ENCODE data around the gene CERS1.

The CERS1 gene

DNA sequence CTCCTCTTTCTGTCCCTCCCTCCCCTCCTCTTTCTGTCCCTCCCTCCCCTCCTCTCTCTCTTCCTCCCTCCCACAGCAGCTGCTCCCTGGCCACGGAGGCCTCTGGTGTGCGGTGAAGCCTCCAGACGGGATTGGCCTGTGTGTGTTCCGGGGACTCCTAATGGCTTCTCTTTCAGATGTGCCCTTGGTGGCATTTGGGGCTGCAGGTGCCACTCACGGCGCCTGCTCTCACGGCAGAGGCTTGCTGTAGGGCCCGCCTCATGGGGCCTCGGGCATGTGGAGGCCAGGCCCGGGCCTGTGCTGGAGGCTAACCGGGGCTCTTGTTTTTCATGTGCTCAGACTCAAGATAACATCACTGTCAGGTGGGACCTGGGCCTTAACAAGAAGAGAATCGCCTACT, 43.3 kb downstream of the CERS1 start:
- no peak for TF ChIP-seq EZH2phosphoT487 (IDR thresholded peaks at IDR 0.05; ENCODE audit: borderline replicate concordance, low read length)
- TF ChIP-seq, protein P1, sequence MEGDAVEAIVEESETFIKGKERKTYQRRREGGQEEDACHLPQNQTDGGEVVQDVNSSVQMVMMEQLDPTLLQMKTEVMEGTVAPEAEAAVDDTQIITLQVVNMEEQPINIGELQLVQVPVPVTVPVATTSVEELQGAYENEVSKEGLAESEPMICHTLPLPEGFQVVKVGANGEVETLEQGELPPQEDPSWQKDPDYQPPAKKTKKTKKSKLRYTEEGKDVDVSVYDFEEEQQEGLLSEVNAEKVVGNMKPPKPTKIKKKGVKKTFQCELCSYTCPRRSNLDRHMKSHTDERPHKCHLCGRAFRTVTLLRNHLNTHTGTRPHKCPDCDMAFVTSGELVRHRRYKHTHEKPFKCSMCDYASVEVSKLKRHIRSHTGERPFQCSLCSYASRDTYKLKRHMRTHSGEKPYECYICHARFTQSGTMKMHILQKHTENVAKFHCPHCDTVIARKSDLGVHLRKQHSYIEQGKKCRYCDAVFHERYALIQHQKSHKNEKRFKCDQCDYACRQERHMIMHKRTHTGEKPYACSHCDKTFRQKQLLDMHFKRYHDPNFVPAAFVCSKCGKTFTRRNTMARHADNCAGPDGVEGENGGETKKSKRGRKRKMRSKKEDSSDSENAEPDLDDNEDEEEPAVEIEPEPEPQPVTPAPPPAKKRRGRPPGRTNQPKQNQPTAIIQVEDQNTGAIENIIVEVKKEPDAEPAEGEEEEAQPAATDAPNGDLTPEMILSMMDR (IDR thresholded peaks at IDR 0.05; ENCODE audit: low read depth, low read length, poor library complexity, severe bottlenecking) = no peak
- Histone ChIP-seq H4K20me1 (ENCODE audit: control insufficient read depth, insufficient read depth, low read depth, low read length) (peaks cover 21% of the 10 kb centered on the region; the same call in 1 of the 2 replicates), H3F3A (ENCODE audit: control insufficient read depth, insufficient read depth) (no peaks in the 10 kb centered on the region), H3K4me3 (ENCODE audit: low read length) (no peak overlapping the region), H3K4me2 (ENCODE audit: low read length) (no peak overlapping the region), H3K9me2 (replicated peaks; ENCODE audit: control insufficient read depth, low read length) (no peaks in the 10 kb centered on the region), H3K4me1 (ENCODE audit: control insufficient read depth, low read length) (peaks cover 13% of the 10 kb centered on the region), H3K79me2 (ENCODE audit: control insufficient read depth, low read length) (peaks cover 68% of the 10 kb centered on the region), H3K36me3 (ENCODE audit: control insufficient read depth, low read length) (peaks cover 99% of the 10 kb centered on the region), H3K27me3 (ENCODE audit: control insufficient read depth, low read length) (no peaks in the 10 kb centered on the region), H3K9me3 (ENCODE audit: control insufficient read depth, insufficient read depth, low read length) (no peaks in the 10 kb centered on the region), H3K27ac (ENCODE audit: low read depth, low read length) (no peak overlapping the region)

DNA sequence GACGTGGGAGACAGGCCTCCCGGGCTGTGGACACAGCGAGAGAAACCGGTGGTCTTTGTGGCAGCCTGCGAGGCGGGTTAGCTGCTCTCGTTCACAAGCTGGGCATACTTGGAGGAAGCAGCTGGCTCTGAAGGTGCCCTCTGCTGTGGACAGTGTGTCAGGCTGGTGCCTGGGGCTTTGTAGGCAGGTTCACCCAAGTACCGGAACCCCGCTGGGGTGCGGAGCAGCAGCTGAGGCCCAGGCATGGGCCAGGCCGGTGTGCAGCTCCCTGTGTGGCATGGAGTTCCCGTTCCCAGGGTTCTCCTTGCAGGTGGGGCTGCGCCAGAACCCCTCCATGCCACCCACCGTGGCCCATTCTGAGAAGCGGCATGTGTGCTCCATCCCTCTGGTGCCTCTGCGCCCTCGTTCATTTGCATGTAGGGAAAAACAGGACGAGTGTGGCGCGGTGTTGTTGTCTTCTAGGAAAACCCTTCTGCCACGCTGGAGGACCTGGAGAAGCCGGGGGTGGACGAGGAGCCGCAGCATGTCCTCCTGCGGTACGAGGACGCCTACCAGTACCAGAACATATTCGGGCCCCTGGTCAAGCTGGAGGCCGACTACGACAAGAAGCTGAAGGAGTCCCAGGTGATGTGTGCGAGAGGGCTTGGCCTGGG, 44.2 kb downstream of the CERS1 start:
- Histone ChIP-seq H3K9me2 (replicated peaks; ENCODE audit: control insufficient read depth, low read length) (no peaks in the 10 kb centered on the region), H3K4me1 (ENCODE audit: control insufficient read depth, low read length) (peaks cover 21% of the 10 kb centered on the region), H3K79me2 (ENCODE audit: control insufficient read depth, low read length) (peaks cover 75% of the 10 kb centered on the region), H3K4me2 (ENCODE audit: low read length) (no peak overlapping the region), H3K9me3 (ENCODE audit: control insufficient read depth, insufficient read depth, low read length) (no peaks in the 10 kb centered on the region), H3F3A (ENCODE audit: control insufficient read depth, insufficient read depth) (no peaks in the 10 kb centered on the region), H4K20me1 (ENCODE audit: control insufficient read depth, insufficient read depth, low read depth, low read length) (peaks cover 28% of the 10 kb centered on the region; the same call in 1 of the 2 replicates), H3K36me3 (ENCODE audit: control insufficient read depth, low read length) (peaks cover 99% of the 10 kb centered on the region), H3K27me3 (ENCODE audit: control insufficient read depth, low read length) (no peaks in the 10 kb centered on the region), H3K4me3 (ENCODE audit: low read length) (no peak overlapping the region), H3K27ac (ENCODE audit: low read depth, low read length) (no peak overlapping the region)
- TF ChIP-seq, protein P1 (IDR thresholded peaks at IDR 0.05; ENCODE audit: low read depth, low read length, poor library complexity, severe bottlenecking) = no peak
- TF ChIP-seq EZH2phosphoT487 (IDR thresholded peaks at IDR 0.05; ENCODE audit: borderline replicate concordance, low read length) = no peak

DNA sequence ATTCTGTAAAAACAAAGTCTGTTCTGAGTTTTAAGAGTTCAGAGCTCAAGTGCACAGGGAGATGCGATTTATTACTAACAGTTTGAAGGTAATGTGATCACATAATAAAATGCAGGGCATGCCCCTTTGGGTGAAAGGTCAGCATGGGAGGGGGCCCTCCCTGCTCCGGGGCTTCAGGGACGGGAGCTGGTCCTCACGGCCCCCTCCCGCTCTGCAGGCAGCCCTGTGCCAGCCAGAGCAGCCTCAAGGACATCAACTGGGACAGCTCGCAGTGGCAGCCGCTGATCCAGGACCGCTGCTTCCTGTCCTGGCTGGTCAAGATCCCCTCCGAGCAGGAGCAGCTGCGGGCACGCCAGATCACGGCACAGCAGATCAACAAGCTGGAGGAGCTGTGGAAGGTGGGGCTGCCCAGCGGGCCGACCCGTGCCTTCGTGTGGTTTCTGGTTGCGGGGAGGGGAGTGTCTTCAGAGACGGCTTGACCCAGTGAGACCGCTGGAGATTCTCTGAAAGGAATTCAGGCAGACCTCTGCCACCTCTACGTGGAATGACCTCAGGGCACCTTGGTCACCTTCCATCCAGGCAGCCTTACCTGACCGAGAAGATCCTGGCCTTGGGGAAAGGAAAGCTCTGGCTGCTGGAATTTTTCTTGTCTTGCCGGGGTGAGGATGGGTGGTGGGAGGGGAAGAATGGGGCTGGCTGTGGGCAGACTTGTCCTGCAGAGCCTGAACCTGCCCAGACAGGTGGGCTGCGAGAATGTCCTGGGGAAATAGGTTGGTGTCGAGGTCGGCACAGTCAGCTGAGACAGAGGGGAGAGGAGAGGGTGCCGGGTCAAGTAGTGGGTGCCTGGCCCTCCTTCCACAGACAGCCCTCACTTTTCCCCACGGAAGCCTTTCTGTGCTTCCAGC, 45.2 kb downstream of the CERS1 start:
- Histone ChIP-seq H3K4me2 (ENCODE audit: low read length) (no peak overlapping the region), H3K79me2 (ENCODE audit: control insufficient read depth, low read length) (peaks cover 78% of the 10 kb centered on the region), H3K9me2 (replicated peaks; ENCODE audit: control insufficient read depth, low read length) (no peaks in the 10 kb centered on the region), H4K20me1 (ENCODE audit: control insufficient read depth, insufficient read depth, low read depth, low read length) (peaks cover 33% of the 10 kb centered on the region; the same call in 1 of the 2 replicates), H3K36me3 (ENCODE audit: control insufficient read depth, low read length) (peaks cover 96% of the 10 kb centered on the region), H3K27me3 (ENCODE audit: control insufficient read depth, low read length) (no peaks in the 10 kb centered on the region), H3K27ac (ENCODE audit: low read depth, low read length) (no peak overlapping the region), H3K4me3 (ENCODE audit: low read length) (no peak overlapping the region), H3K9me3 (ENCODE audit: control insufficient read depth, insufficient read depth, low read length) (no peaks in the 10 kb centered on the region), H3F3A (ENCODE audit: control insufficient read depth, insufficient read depth) (no peaks in the 10 kb centered on the region), H3K4me1 (ENCODE audit: control insufficient read depth, low read length) (peaks cover 21% of the 10 kb centered on the region)
- no peak for TF ChIP-seq EZH2phosphoT487 (IDR thresholded peaks at IDR 0.05; ENCODE audit: borderline replicate concordance, low read length)
- TF ChIP-seq, protein P1 (IDR thresholded peaks at IDR 0.05; ENCODE audit: low read depth, low read length, poor library complexity, severe bottlenecking) = no peak

Measured in DOHH2 (cell line).